Coronary artery (tissue), 2 donors: Measurements from ENCODE around the gene C5orf47.
"Not testable (repeated sequence)": the region's sequence is repeated elsewhere in the genome, so short reads cannot be mapped to it uniquely, and the experiment has no call there.

Source experiments
- DNase-seq: peaks from one replicate; pipeline ENCODE4 v3.0.0-alpha.2; 2017; ENCODE audit warnings: low spot score
- H3K27ac ChIP-seq, 2 donors: fragments of 200-600 bp; sonication (generic); one replicate each; pipeline ENCODE4 v1.5.1; 2016 to 2019
- H3K4me3 ChIP-seq: fragments of 200-600 bp; sonication (generic); 2 replicates; pipeline ENCODE4 v1.5.1; 2016; ENCODE audit warnings: mild to moderate bottlenecking, moderate library complexity
- TF ChIP-seq, protein P1 (sequence below): fragments of 200-600 bp; sonication (generic); IDR thresholded peaks from one replicate; pipeline ENCODE4 v1.5.1; 2019; ENCODE audit warnings: antibody characterized with exemption

C5orf47 gene

DNA sequence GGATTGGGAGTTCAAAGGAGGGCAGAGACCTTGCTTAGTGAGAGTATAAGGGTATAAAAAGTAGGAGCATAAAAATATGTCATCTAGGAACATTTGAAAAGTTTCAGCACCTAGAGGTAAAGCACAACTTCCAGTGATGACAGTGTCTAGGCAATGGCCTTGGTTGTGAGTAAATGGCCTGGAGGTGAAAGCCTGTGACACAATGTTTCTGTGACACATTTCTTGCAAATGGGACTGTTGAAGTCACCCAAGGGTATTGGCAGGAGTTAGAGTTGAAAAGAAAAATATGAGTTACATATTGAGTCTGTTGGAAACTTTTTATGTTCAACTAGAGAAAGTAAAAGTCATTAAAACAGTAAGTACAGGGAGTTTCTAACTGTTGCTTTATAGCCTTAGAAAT is 14.8 kb downstream of the C5orf47 start:
- TF ChIP-seq, protein P1, sequence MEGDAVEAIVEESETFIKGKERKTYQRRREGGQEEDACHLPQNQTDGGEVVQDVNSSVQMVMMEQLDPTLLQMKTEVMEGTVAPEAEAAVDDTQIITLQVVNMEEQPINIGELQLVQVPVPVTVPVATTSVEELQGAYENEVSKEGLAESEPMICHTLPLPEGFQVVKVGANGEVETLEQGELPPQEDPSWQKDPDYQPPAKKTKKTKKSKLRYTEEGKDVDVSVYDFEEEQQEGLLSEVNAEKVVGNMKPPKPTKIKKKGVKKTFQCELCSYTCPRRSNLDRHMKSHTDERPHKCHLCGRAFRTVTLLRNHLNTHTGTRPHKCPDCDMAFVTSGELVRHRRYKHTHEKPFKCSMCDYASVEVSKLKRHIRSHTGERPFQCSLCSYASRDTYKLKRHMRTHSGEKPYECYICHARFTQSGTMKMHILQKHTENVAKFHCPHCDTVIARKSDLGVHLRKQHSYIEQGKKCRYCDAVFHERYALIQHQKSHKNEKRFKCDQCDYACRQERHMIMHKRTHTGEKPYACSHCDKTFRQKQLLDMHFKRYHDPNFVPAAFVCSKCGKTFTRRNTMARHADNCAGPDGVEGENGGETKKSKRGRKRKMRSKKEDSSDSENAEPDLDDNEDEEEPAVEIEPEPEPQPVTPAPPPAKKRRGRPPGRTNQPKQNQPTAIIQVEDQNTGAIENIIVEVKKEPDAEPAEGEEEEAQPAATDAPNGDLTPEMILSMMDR: no peak

DNA sequence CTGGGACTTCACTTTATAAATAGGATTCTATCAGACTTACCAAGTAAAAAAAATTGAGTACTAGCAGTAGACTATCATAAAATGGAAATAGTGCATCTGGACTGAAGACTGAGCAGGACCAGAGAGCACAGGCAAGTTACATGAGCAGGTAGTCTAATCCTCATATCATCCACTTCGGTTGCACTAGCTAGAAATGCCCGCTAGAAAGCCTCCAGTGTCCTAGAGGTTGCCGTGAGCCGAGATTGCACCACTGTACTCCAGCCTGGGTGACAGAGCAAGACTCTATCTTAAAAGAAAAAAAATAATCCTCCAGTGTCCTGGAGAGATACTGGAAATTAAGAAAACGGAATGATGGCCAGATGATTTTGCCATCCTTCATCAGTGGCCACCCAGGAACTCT is 20.0 kb downstream of the C5orf47 start:
- TF ChIP-seq, protein P1: no peak
- DNase-seq: no peak
- Histone ChIP-seq H3K4me3 (no peak overlapping the region), H3K27ac (no peak overlapping the region)

More for the DNA sequence above, 14.8 kb downstream of the C5orf47 start:
- H3K4me3 ChIP-seq: no peak overlapping the region
- no peak for DNase-seq
- H3K27ac ChIP-seq: no peak overlapping the region

DNA sequence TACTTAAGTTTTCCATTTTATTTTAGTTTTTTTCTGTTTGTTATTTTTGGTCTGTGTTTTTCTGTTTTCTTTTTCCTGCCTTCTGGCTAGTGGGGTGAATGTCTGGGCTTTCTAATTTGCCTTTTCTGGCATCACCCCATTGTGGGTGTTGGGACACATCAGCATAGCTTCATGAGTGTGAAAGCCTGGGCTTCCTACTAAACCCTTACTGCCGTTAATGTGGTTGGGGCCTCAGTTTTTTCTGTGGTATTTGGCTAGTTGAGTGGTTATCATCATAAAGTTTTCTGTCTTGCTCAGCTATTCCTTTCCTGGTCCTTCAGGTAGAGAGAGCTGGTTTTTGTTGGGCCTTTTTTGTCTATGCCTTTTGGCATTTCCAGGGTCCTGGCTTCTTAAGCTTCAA is 21.4 kb downstream of the C5orf47 start:
- no peak for DNase-seq
- TF ChIP-seq, protein P1: no peak
- Histone ChIP-seq H3K4me3 (no peak overlapping the region), H3K27ac (no peak overlapping the region)

DNA sequence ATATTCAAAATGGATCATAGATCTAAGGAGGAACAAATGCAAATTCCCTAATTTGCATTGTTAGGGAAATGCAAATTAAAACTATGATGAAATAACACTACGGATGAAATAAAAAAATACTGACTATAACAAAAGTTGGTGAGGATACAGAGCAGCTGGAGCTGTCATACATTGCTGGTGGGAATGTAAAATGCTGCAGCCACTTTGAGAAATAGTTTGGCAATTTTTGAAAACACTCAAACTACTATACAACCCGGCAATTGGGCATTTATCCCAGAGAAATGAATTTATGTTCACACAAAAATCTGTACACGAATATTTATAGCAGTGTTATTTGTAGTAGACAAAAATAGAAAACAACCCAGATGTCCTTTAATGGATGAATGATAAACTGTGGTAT is 22.5 kb downstream of the C5orf47 start:
- Histone ChIP-seq H3K27ac (no peak overlapping the region), H3K4me3 (no peak overlapping the region)
- DNase-seq: no peak
- TF ChIP-seq, protein P1: no peak

DNA sequence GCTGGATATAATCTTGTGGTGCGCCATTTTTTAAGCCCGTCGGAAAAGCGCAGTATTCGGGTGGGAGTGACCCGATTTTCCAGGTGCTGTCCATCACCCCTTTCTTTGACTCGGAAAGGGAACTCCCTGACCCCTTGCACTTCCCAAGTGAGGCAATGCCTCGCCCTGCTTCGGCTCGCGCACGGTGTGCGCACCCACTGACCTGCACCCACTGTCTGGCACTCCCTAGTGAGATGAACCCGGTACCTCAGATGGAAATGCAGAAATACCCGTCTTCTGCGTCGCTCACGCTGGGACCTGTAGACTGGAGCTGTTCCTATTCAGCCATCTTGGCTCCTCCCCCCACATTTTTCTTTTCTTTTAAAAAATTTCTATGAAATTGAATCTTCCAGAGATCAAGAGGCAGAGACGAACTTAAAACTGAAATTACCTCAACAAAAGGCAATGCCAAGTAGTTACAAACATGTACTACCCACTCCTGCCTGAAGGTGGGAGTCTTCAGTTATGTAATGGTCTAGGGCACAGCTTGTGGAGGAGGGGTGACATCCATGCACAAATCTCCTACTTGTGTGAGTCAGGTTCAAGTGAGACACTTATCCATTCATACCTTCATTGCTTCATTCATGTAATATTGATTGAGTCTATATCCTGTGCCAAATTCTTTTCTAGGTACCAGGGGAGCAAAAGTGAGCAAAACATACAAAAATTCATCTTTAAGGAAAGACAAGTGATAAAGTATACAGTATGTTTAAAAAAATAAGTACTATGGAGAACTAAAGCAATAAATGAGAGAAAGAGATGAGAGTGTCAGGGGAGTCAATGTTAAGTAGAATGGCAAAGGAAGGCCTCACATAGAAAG is 31.3 kb downstream of the C5orf47 start:
- not testable (repeated sequence) for H3K4me3 ChIP-seq, DNase-seq

DNA sequence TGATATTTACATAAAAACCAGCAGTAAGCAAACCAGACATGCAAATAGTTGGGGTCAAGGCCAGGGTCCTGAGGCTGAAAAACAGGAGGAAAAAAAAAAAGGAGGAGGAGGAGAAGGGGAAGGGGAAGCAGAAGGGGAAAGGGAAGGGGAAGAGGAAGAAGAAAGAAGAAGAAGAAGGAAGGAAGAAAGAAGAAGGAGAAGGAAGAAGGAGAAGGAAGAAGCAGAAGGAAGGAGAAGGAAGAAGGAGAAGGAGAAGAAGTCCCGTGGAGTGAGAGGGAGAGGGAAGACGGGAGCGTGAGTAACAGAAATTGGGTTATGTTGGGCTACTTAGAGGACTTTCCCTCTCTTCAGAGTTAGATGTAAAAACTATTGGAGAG is 31.9 kb downstream of the C5orf47 start:
- TF ChIP-seq, protein P1: no peak
- Histone ChIP-seq H3K27ac (no peak overlapping the region), H3K4me3 (no peak overlapping the region)
- DNase-seq: no peak

More for the DNA sequence above, 31.3 kb downstream of the C5orf47 start:
- H3K27ac ChIP-seq: not testable (repeated sequence)

DNA sequence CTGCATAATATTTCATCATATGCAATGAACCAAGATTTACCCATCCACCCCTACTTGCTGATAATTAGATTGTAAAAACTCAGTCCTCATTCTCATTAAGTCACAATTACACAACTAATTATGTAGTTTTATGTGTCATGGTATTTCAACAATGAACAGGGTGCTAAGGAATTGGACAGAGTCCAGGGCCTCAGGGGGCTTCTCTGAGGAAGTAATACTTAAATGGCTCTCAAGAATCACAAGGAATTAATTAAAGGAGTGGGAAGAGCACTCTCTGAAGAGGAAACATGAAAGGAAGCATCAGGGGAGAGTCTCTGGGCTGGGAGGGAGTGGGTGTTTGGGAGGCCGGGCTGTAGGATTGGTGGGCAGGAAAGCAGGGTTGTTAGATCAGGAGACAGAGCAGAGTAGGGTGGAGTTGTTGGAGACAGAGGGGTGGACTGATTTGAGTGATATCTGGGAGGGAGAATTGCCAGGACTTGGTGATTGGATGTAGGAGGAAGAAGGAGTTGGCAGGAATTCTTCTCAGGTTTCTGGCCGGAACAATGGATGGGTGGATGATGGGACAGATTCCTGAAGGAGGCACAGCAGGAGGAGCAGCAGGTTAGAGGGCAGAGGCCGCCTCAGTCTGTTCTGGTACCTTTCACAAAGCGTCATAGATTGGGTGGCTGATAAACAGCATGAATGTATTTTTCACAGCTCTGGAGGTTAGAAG is 33.6 kb downstream of the C5orf47 start:
- H3K4me3 ChIP-seq: no peak overlapping the region
- DNase-seq: no peak

More for the DNA sequence above, 33.6 kb downstream of the C5orf47 start:
- H3K27ac ChIP-seq: no peak overlapping the region
- TF ChIP-seq, protein P1: no peak
